Neutrophil (primary cell): ENCODE data around the gene WDTC1.

Experiments
- H3K27ac ChIP-seq: fragments of 200-600 bp; sonication (generic); 2 replicates; pipeline ENCODE4 v1.5.1; 2016; ENCODE audit warnings: mild to moderate bottlenecking, moderate library complexity
- H3K27me3 ChIP-seq: fragments of 200-600 bp; sonication (generic); 2 replicates; pipeline ENCODE4 v1.6.0; 2016; ENCODE audit warnings: mild to moderate bottlenecking
- H3K36me3 ChIP-seq: fragments of 200-600 bp; sonication (generic); 2 replicates; pipeline ENCODE4 v1.5.1; 2017
- H3K4me1 ChIP-seq, 2 experiments: fragments of 200-600 bp in 1 of 2; sonication (generic) in 1 of 2; 1 replicate in 1 of 2; 2 replicates in 1 of 2; pipeline versions ENCODE4 v1.5.1 to v1.6.1; 2013 to 2016; ENCODE audit warnings: low read depth in 1 of 2, low read length in 1 of 2, mild to moderate bottlenecking in 1 of 2, moderate library complexity in 1 of 2; ENCODE audit not compliant: control insufficient read depth in 1 of 2, insufficient read depth in 1 of 2
- H3K4me3 ChIP-seq, 2 experiments: fragments of 200-600 bp in 1 of 2; sonication (generic) in 1 of 2; 1 replicate in 1 of 2; 2 replicates in 1 of 2; pipeline ENCODE4 v1.5.1; 2013 to 2016; ENCODE audit warnings: low read depth in 1 of 2, low read length in 1 of 2, mild to moderate bottlenecking in 1 of 2, moderate library complexity in 1 of 2
- H3K9me3 ChIP-seq: fragments of 200-600 bp; sonication (generic); 2 replicates; pipeline ENCODE4 v1.5.1; 2016
- TF ChIP-seq, protein P1 (sequence below): fragments of 200-600 bp; sonication (generic); IDR thresholded peaks from 2 replicates; pipeline ENCODE4 v1.5.1; 2016; ENCODE audit warnings: antibody characterized with exemption

WDTC1 gene

DNA sequence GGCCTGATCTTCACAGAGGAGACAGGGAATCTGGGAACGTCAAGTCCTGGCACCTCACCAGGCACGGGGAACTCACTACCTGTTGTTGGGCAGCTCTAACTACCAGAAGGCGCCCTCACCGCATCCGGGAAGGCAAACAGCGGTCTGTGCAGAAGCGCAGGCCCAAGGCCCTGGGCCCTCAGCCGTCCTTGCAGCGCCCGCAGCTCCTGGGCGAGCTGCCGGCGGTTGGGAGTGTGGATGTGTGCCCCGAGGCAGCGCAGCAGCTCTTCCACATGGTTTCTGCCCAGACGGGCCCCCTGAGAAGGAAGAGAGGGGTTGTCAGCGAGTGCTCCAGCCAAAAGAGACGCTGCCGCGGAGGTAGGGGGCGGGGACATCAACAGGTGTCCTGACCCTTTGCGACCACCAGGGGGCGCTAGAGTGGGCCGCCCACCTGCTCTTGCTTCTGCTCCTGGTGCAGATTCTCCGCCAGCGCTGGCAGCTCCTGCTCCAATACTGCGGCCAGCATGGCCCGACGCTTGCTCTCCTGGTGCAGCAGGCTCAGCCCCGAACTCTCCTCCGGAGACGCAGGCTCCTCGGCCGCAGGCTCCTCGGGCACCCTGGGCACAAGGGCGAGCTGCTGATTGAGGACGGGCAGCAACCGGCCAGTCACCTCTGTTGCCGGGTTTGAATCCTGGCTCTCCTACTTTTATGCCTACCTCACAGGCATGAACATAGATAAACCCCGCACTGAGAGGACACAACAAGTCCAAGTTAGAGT lies 123.0 kb downstream of the WDTC1 start:
- Histone ChIP-seq H3K27me3 (peaks cover 36% of the 10 kb centered on the region), H3K9me3 (no peaks in the 10 kb centered on the region), H3K36me3 (peaks cover 23% of the 10 kb centered on the region), H3K27ac (peak overlapping the region; percentile 73), H3K4me1 (peaks cover 29 to 40% of the 10 kb centered on the region in 2 experiments), H3K4me3 (peak overlapping the region; percentile 49 to 70)
- TF ChIP-seq, protein P1, sequence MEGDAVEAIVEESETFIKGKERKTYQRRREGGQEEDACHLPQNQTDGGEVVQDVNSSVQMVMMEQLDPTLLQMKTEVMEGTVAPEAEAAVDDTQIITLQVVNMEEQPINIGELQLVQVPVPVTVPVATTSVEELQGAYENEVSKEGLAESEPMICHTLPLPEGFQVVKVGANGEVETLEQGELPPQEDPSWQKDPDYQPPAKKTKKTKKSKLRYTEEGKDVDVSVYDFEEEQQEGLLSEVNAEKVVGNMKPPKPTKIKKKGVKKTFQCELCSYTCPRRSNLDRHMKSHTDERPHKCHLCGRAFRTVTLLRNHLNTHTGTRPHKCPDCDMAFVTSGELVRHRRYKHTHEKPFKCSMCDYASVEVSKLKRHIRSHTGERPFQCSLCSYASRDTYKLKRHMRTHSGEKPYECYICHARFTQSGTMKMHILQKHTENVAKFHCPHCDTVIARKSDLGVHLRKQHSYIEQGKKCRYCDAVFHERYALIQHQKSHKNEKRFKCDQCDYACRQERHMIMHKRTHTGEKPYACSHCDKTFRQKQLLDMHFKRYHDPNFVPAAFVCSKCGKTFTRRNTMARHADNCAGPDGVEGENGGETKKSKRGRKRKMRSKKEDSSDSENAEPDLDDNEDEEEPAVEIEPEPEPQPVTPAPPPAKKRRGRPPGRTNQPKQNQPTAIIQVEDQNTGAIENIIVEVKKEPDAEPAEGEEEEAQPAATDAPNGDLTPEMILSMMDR: peak; percentile 95
